Astrocyte (in vitro differentiated cells and primary cell): ENCODE measurements around the gene NDFIP1. TPM values are rescaled to one million over a fixed set of nuclear protein-coding genes. Genes with fewer than 3 reads are reported as not detected.

Source experiments
- DNase-seq: peaks from one replicate; pipeline ENCODE4 v3.0.0-alpha.2; 2010; ENCODE audit warnings: low read depth
- FAIRE-seq: peaks from 2 replicates; lab custom pipeline; 2011; peaks lifted over from hg19 to GRCh38; lab: Jason Lieb, UNC
- H2AFZ ChIP-seq: 2 replicates; pipeline ENCODE4 v1.6.0; 2012; ENCODE audit warnings: low read depth, low read length, inconsistent platforms
- H3K27ac ChIP-seq: 2 replicates; pipeline ENCODE4 v1.5.1; 2011; ENCODE audit warnings: low read depth, low read length, inconsistent platforms
- H3K27me3 ChIP-seq: 2 replicates; pipeline ENCODE4 v1.6.0; 2011; ENCODE audit warnings: low read length, inconsistent platforms; ENCODE audit not compliant: insufficient read depth
- H3K36me3 ChIP-seq: 2 replicates; pipeline ENCODE4 v1.5.1; 2011; ENCODE audit warnings: low read length, inconsistent platforms; ENCODE audit not compliant: insufficient read depth
- H3K4me1 ChIP-seq: 2 replicates; pipeline ENCODE4 v1.5.1; 2011; ENCODE audit warnings: low read length, inconsistent platforms; ENCODE audit not compliant: insufficient read depth
- H3K4me2 ChIP-seq: 2 replicates; pipeline ENCODE4 v1.6.0; 2012; ENCODE audit warnings: low read length, inconsistent platforms
- H3K4me3 ChIP-seq: 2 replicates; pipeline ENCODE4 v1.5.1; 2011; ENCODE audit warnings: low read depth, mild to moderate bottlenecking, low read length, inconsistent platforms; ENCODE audit not compliant: insufficient read depth
- H3K79me2 ChIP-seq: 2 replicates; pipeline ENCODE4 v1.6.0; 2012; ENCODE audit warnings: mild to moderate bottlenecking, low read length, inconsistent platforms; ENCODE audit not compliant: insufficient read depth
- H3K9ac ChIP-seq: 2 replicates; pipeline ENCODE4 v1.6.0; 2012; ENCODE audit warnings: mild to moderate bottlenecking, low read length, inconsistent platforms
- H3K9me3 ChIP-seq: 2 replicates; pipeline ENCODE4 v1.5.1; 2012; ENCODE audit warnings: low read depth, mild to moderate bottlenecking, low read length, inconsistent platforms; ENCODE audit not compliant: insufficient read depth
- H4K20me1 ChIP-seq: 2 replicates; pipeline ENCODE4 v1.6.0; 2012; ENCODE audit warnings: low read length, inconsistent platforms; ENCODE audit not compliant: insufficient read depth
- H3K27ac Mint-ChIP-seq: one replicate; pipeline ENCODE4 v1.8.0; 2021; ENCODE audit warnings: mild to moderate bottlenecking, mixed read lengths; ENCODE audit not compliant: unreplicated experiment
- H3K27me3 Mint-ChIP-seq: one replicate; pipeline ENCODE4 v1.8.0; 2021; ENCODE audit warnings: low read depth, mixed read lengths; ENCODE audit not compliant: unreplicated experiment
- H3K36me3 Mint-ChIP-seq: one replicate; pipeline ENCODE4 v1.8.0; 2021; ENCODE audit warnings: low read depth, mixed read lengths; ENCODE audit not compliant: unreplicated experiment
- H3K4me1 Mint-ChIP-seq: one replicate; pipeline ENCODE4 v1.8.0; 2021; ENCODE audit warnings: low read depth, mixed read lengths; ENCODE audit not compliant: unreplicated experiment
- H3K4me3 Mint-ChIP-seq: one replicate; pipeline ENCODE4 v1.8.0; 2021; ENCODE audit warnings: mild to moderate bottlenecking, moderate library complexity, mixed read lengths; ENCODE audit not compliant: unreplicated experiment
- H3K9me3 Mint-ChIP-seq: one replicate; pipeline ENCODE4 v1.8.0; 2021; ENCODE audit warnings: mild to moderate bottlenecking, mixed read lengths; ENCODE audit not compliant: unreplicated experiment
- CTCF ChIP-seq: IDR thresholded peaks from 2 replicates; pipeline ENCODE4 v1.5.1; 2011; ENCODE audit warnings: low read depth, mild to moderate bottlenecking, inconsistent platforms, low read length, moderate library complexity; ENCODE audit not compliant: insufficient read depth
- EZH2 ChIP-seq: IDR thresholded peaks from 2 replicates; pipeline ENCODE4 v1.6.1; 2012; ENCODE audit warnings: mild to moderate bottlenecking, low read length, inconsistent platforms; ENCODE audit not compliant: insufficient read depth
- total RNA-seq: library from RNA; stranded (reverse); gene quantifications from 2 replicates; pipeline ENCODE4 v1.2.1, GENCODE V29; 2021

NDFIP1 gene
- total RNA-seq, 1 donor from 2014 or later = 56.8 TPM

DNA sequence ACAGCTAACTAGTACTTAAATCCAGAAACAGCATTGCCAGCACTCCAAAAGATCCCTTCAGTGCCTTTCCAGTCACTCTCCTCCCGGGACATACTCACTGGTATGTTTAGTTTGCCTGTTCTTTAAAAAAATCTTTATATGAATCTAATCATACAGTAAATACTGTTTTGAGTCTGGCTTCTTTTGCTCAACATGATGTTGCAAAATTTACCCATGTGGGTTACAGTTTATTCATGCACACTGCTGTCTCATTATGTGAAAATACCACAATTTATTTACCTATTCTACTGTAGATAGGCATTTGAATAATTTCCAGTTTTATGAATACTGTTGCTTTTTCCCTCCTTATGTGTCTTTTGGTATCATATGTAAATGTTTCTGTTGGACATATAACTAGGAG is 13.5 kb downstream of the NDFIP1 start:
- Histone ChIP-seq H3K9me3 (no peaks in the 10 kb centered on the region), H3K4me1 (no peaks in the 10 kb centered on the region), H2AFZ (no peak overlapping the region), H3K79me2 (peaks cover 92% of the 10 kb centered on the region), H3K36me3 (no peaks in the 10 kb centered on the region), H3K27ac (no peak overlapping the region), H3K4me2 (no peak overlapping the region), H3K27me3 (no peaks in the 10 kb centered on the region), H4K20me1 (peaks cover 79% of the 10 kb centered on the region), H3K4me3 (no peak overlapping the region), H3K9ac (no peak overlapping the region)
- no peak overlapping the region for H3K27ac Mint-ChIP-seq
- no peaks in the 10 kb centered on the region for H3K9me3 Mint-ChIP-seq
- DNase-seq = no peak
- peaks cover 10% of the 10 kb centered on the region for H3K4me1 Mint-ChIP-seq
- peaks cover 10% of the 10 kb centered on the region for H3K36me3 Mint-ChIP-seq
- H3K4me3 Mint-ChIP-seq = no peak overlapping the region
- TF ChIP-seq EZH2 (no peak), CTCF (no peak)
- H3K27me3 Mint-ChIP-seq = no peaks in the 10 kb centered on the region
- no peak for FAIRE-seq

GRCh38 chr5:142125378-142125777 is 16.8 kb downstream of the NDFIP1 start:
- Histone ChIP-seq H3K9ac (no peak overlapping the region), H3K4me3 (no peak overlapping the region), H3K4me2 (no peak overlapping the region), H3K27me3 (no peaks in the 10 kb centered on the region), H4K20me1 (peaks cover 87% of the 10 kb centered on the region), H2AFZ (no peak overlapping the region), H3K79me2 (peaks cover 97% of the 10 kb centered on the region), H3K9me3 (no peaks in the 10 kb centered on the region), H3K4me1 (no peaks in the 10 kb centered on the region), H3K36me3 (no peaks in the 10 kb centered on the region), H3K27ac (no peak overlapping the region)
- no peaks in the 10 kb centered on the region for H3K9me3 Mint-ChIP-seq
- peaks cover 12% of the 10 kb centered on the region for H3K4me1 Mint-ChIP-seq
- no peak overlapping the region for H3K27ac Mint-ChIP-seq
- TF ChIP-seq EZH2 (no peak), CTCF (no peak)
- H3K36me3 Mint-ChIP-seq = peaks cover 12% of the 10 kb centered on the region
- FAIRE-seq (no peak), DNase-seq (no peak)
- no peak overlapping the region for H3K4me3 Mint-ChIP-seq
- no peaks in the 10 kb centered on the region for H3K27me3 Mint-ChIP-seq

DNA sequence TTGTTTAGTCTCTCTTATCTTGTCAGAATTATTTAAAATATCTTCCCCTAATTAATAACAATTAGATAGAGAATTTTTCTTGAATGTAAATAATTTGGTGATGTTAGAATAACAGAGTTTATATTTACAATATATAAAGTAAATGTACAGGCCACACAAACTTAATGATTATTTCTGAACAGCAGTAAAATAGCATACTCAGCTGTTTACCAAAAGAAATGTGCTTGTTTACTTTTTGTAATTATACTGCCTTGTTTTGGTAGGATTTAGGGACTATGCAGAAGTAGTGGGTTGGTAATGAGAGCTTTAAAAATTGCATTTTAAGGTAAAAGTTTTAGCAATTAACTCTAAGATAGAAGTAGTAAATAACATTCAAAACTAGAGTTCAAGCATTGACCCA is 17.4 kb downstream of the NDFIP1 start:
- Histone ChIP-seq H3K4me3 (no peak overlapping the region), H4K20me1 (peaks cover 87% of the 10 kb centered on the region), H3K36me3 (no peaks in the 10 kb centered on the region), H3K27me3 (no peaks in the 10 kb centered on the region), H2AFZ (no peak overlapping the region), H3K79me2 (peaks cover 97% of the 10 kb centered on the region), H3K4me1 (no peaks in the 10 kb centered on the region), H3K4me2 (no peak overlapping the region), H3K27ac (no peak overlapping the region), H3K9ac (no peak overlapping the region), H3K9me3 (no peaks in the 10 kb centered on the region)
- FAIRE-seq = no peak
- no peak for DNase-seq
- Mint-ChIP-seq H3K36me3 (peaks cover 12% of the 10 kb centered on the region), H3K4me1 (peaks cover 7% of the 10 kb centered on the region), H3K4me3 (no peak overlapping the region), H3K9me3 (no peaks in the 10 kb centered on the region), H3K27ac (no peak overlapping the region), H3K27me3 (no peaks in the 10 kb centered on the region)
- TF ChIP-seq EZH2 (no peak), CTCF (no peak)
